PC-3 (cell line): Measurements from ENCODE around the gene TMEM209. TPM values are rescaled to one million over a fixed set of nuclear protein-coding genes. Genes with fewer than 3 reads are reported as not detected.

Experiments used
- ATAC-seq: fragments of 200-7000 bp; cut with Tn5 transposase; 2 replicates; pipeline ENCODE4 v1.9.1; 2020; ENCODE audit warnings: mild to moderate bottlenecking, moderate library complexity
- BruUV-seq: library from RNA; stranded (reverse); fragments of 400-500 nt; replicated peaks from 2 replicates; lab custom pipeline; 2021; lab: Mats Ljungman, UMichigan
- CTCF ChIA-PET: fragments of 300-600 bp; sonication (Branson Sonifier 250); formaldehyde crosslinking; loops from one replicate; lab custom pipeline; 2022; ENCODE audit warnings: antibody characterized with exemption; lab: Charles Lee
- POLR2A ChIA-PET: fragments of 300-600 bp; sonication (Branson Sonifier 250); formaldehyde crosslinking; loops from one replicate; lab custom pipeline; 2022; ENCODE audit warnings: antibody characterized with exemption; ENCODE audit not compliant: unreplicated experiment; lab: Charles Lee
- DNase-seq: peaks from one replicate; pipeline ENCODE4 v3.0.0-alpha.2; 2015
- H2AFZ ChIP-seq: fragments of 300-600 bp; sonication (generic); 2 replicates; pipeline ENCODE4 v1.6.0; 2016; ENCODE audit warnings: antibody characterized with exemption, low read length
- H3F3A ChIP-seq: fragments of 300-600 bp; sonication (generic); one replicate; pipeline ENCODE4 v1.6.0; 2017; ENCODE audit warnings: antibody characterized with exemption, low read length, control low read depth, mild to moderate bottlenecking; ENCODE audit not compliant: unreplicated experiment
- H3K27ac ChIP-seq: fragments of 300-600 bp; sonication (generic); 2 replicates; pipeline ENCODE4 v1.5.1; 2016; ENCODE audit warnings: mild to moderate bottlenecking, low read length
- H3K27me3 ChIP-seq: fragments of 300-600 bp; sonication (generic); 2 replicates; pipeline ENCODE4 v1.6.1; 2016; ENCODE audit warnings: low read length, mixed read lengths
- H3K36me3 ChIP-seq: fragments of 300-600 bp; sonication (generic); 2 replicates; pipeline ENCODE4 v1.6.1; 2016; ENCODE audit warnings: low read depth, mixed run types, low read length, mixed read lengths
- H3K4me1 ChIP-seq: fragments of 300-600 bp; sonication (generic); 2 replicates; pipeline ENCODE4 v1.5.1; 2016; ENCODE audit warnings: low read length; ENCODE audit not compliant: insufficient read depth
- H3K4me2 ChIP-seq: fragments of 300-600 bp; sonication (generic); 2 replicates; pipeline ENCODE4 v1.6.0; 2016; ENCODE audit warnings: low read length
- H3K4me3 ChIP-seq: fragments of 300-600 bp; sonication (generic); 2 replicates; pipeline ENCODE4 v1.5.1; 2016; ENCODE audit warnings: mild to moderate bottlenecking, low read length, mixed read lengths
- H3K79me2 ChIP-seq: fragments of 300-600 bp; sonication (generic); 2 replicates; pipeline ENCODE4 v1.6.1; 2017; ENCODE audit warnings: low read length, mixed read lengths
- H3K9ac ChIP-seq: fragments of 300-600 bp; sonication (generic); 2 replicates; pipeline ENCODE4 v1.6.0; 2016; ENCODE audit warnings: mild to moderate bottlenecking, low read length
- H3K9me2 ChIP-seq: fragments of 300-600 bp; sonication (generic); replicated peaks from 2 replicates; pipeline ENCODE4 v1.6.1; 2016; ENCODE audit warnings: mixed run types, low read length, mixed read lengths
- H3K9me3 ChIP-seq: fragments of 300-600 bp; sonication (generic); 2 replicates; pipeline ENCODE4 v1.6.1; 2016; ENCODE audit warnings: low read length, mixed read lengths
- H4K20me1 ChIP-seq: fragments of 300-600 bp; sonication (generic); 2 replicates; pipeline ENCODE4 v1.6.1; 2016; ENCODE audit warnings: low read length, mixed read lengths
- CTCF ChIP-seq: fragments of 300-600 bp; sonication (generic); conservative IDR thresholded peaks from 2 replicates; pipeline ENCODE4 v1.5.1; 2017; ENCODE audit warnings: antibody characterized with exemption, low read depth, mild to moderate bottlenecking, low read length
- EZH2 ChIP-seq: fragments of 300-600 bp; sonication (generic); IDR thresholded peaks from one replicate; pipeline ENCODE4 v1.6.1; 2017; ENCODE audit warnings: antibody characterized with exemption, mild to moderate bottlenecking, low read length; ENCODE audit not compliant: unreplicated experiment
- EZH2phosphoT487 ChIP-seq: fragments of 300-600 bp; sonication (generic); IDR thresholded peaks from 2 replicates; pipeline ENCODE4 v1.6.1; 2018; ENCODE audit warnings: mild to moderate bottlenecking, antibody characterized with exemption, low read length, borderline replicate concordance
- intact Hi-C: fragments of 100-400 bp; cut with micrococcal nuclease; formaldehyde crosslinking; loops from 2 replicates; pipeline ENCODE4 v1.9.0; 2023
- total RNA-seq: library from RNA; depleted of rRNA; stranded (reverse); fragments of >200 nt; gene quantifications from 2 replicates; pipeline ENCODE4 v1.2.3, GENCODE V29; 2014

TMEM209 gene
- total RNA-seq, 1 experiment from 2014 or later, result 23.2 TPM

GRCh38 chr7:130135208-130136205 lies 69.7 kb downstream of the TMEM209 start:
- no peak overlapping the region for H3K9ac ChIP-seq
- no peaks in the 10 kb centered on the region for H3K9me2 ChIP-seq
- H3K27me3 ChIP-seq, result no peaks in the 10 kb centered on the region
- peaks cover 3% of the 10 kb centered on the region; the same call in 1 of the 2 replicates for H3K36me3 ChIP-seq
- H2AFZ ChIP-seq, result no peak overlapping the region
- no peaks in the 10 kb centered on the region for H3K9me3 ChIP-seq
- ChIA-PET CTCF (no interaction called here), POLR2A (no interaction called here)
- H3F3A ChIP-seq, result no peaks in the 10 kb centered on the region
- H3K4me3 ChIP-seq, result no peak overlapping the region
- no peak for DNase-seq
- no peak for ATAC-seq
- no peak overlapping the region for H3K27ac ChIP-seq
- no peak overlapping the region for H3K4me2 ChIP-seq
- intact Hi-C loops, result no loop called here
- no peaks in the 10 kb centered on the region for H3K79me2 ChIP-seq
- BruUV-seq, result no TSS peak
- H4K20me1 ChIP-seq, result no peaks in the 10 kb centered on the region
- TF ChIP-seq CTCF (no peak), EZH2phosphoT487 (no peak), EZH2 (no peak)
- no peaks in the 10 kb centered on the region for H3K4me1 ChIP-seq

- Histone ChIP-seq H3K4me3 (no peak overlapping the region), H3K27ac (no peak overlapping the region), H4K20me1 (no peaks in the 10 kb centered on the region), H2AFZ (no peak overlapping the region), H3K9me3 (no peaks in the 10 kb centered on the region), H3K79me2 (no peaks in the 10 kb centered on the region), H3K9ac (no peak overlapping the region), H3K27me3 (no peaks in the 10 kb centered on the region), H3K4me2 (no peak overlapping the region), H3K4me1 (no peaks in the 10 kb centered on the region), H3K9me2 (no peaks in the 10 kb centered on the region), H3F3A (no peaks in the 10 kb centered on the region), H3K36me3 (peaks cover 3% of the 10 kb centered on the region; the same call in 1 of the 2 replicates)
- BruUV-seq, result no TSS peak
- ATAC-seq (no peak), DNase-seq (no peak)
- POLR2A ChIA-PET, result interaction anchor here (0.6 kb wide), 1 partner anchor 673 kb away, joined by 3 read pairs; no protein-coding TSS in a partner anchor
- CTCF ChIA-PET, result no interaction called here
- TF ChIP-seq EZH2 (no peak), CTCF (no peak), EZH2phosphoT487 (no peak)
- intact Hi-C loops, result no loop called here
Observed at GRCh38 chr7:130134726-130135125, 70.5 kb downstream of the TMEM209 start.
